Measurements from ENCODE around the gene IGSF1. TPM values are rescaled to one million over a fixed set of nuclear protein-coding genes. Genes with fewer than 3 reads are reported as not detected.

IGSF1 gene
- total and polyA plus RNA-seq, 9 of the 15 experiments (the other 6 are each of a cell fraction or from before 2014, with no cell fraction given), result 0.33 to 1.5 (median 1.0) TPM

GRCh38 chrX:131316260-131316659 is 27.2 kb upstream of the IGSF1 start:
- no TSS peak for BruUV-seq (replicated peaks)
- DNase-seq (ENCODE audit: extremely low read depth in 1 of 4, low spot score in 3 of 4) (no peak), ATAC-seq (no peak), FAIRE-seq (no peak)
- ChIA-PET CTCF (ENCODE audit: low intra/inter-chr PET ratio) (no interaction called here), POLR2A (no interaction called here)
- H3K9me1 ChIP-seq (ENCODE audit: control insufficient read depth, insufficient read depth, low read length), result no peaks in the 10 kb centered on the region
- H3K4me1 ChIP-seq (replicated peaks in 1 of 2; ENCODE audit: control insufficient read depth in 2 of 2, insufficient read depth in 2 of 2, low read length in 2 of 2), result no peaks in the 10 kb centered on the region
- 0% methylated on average over 1 of the region's 1 CpG for WGBS (ENCODE audit: insufficient coverage, low coverage, missing lambda C conversion rate)
- intact Hi-C loops (cut with micrococcal nuclease) (no loop called here), in situ Hi-C loops (cut with MboI) (no loop called here)
- H3K27me3 ChIP-seq (ENCODE audit: control insufficient read depth in 2 of 2, insufficient read depth in 2 of 2, low read length in 2 of 2), result no peaks in the 10 kb centered on the region
- H4K20me1 ChIP-seq (replicated peaks; ENCODE audit: control insufficient read depth, insufficient read depth, low read length), result no peaks in the 10 kb centered on the region
- H3K9me3 ChIP-seq (replicated peaks; ENCODE audit: control insufficient read depth, insufficient read depth, low read depth, low read length), result no peaks in the 10 kb centered on the region
- no peaks in the 10 kb centered on the region for H3K36me3 ChIP-seq (ENCODE audit: control insufficient read depth, insufficient read depth, low read length)
- H3K4me3 ChIP-seq, result no peak overlapping the region
- H3K9ac ChIP-seq (ENCODE audit: insufficient read depth in 1 of 2, low read depth in 2 of 2, low read length in 2 of 2), result no peak overlapping the region
- H2AFZ ChIP-seq (ENCODE audit: low read depth, low read length), result no peak overlapping the region
- peak; percentile 62 for TF ChIP-seq MAFG (tag; conservative IDR thresholded peaks at IDR 0.05)
- TF ChIP-seq ZBTB1 (CRISPR knock-in tag; IDR thresholded peaks at IDR 0.05; ENCODE audit: borderline replicate concordance, low read depth), result no peak
- peak; percentile 44; the same call in 1 of the 2 replicates for TF ChIP-seq ZNF316 (IDR thresholded peaks at IDR 0.05)
- TF ChIP-seq HINFP (tag; conservative IDR thresholded peaks at IDR 0.05; ENCODE audit: low read depth), result no peak
- peak; percentile 48; the same call in 1 of the 2 replicates for TF ChIP-seq C11orf30 (IDR thresholded peaks at IDR 0.05; ENCODE audit: low read depth)
- no peak for TF ChIP-seq ZBTB26 (CRISPR knock-in tag; IDR thresholded peaks at IDR 0.05)
- no peak for TF ChIP-seq CREB1 (IDR thresholded peaks at IDR 0.05)
- TF ChIP-seq CREB1 (CRISPR knock-in tag; IDR thresholded peaks at IDR 0.05), result no peak
- no peaks in the 10 kb centered on the region for H3K79me2 ChIP-seq (ENCODE audit: control insufficient read depth, insufficient read depth, low read length)
- no peak overlapping the region for H3K4me2 ChIP-seq (ENCODE audit: insufficient read depth, low read length)
- no peak overlapping the region for H3K27ac ChIP-seq (ENCODE audit: extremely low read depth, low read depth, low read length)

Data from K562 (cell line).